ENCODE results near the gene SH3RF2.
"Not testable (repeated sequence)": the region's sequence is repeated elsewhere in the genome, so short reads cannot be mapped to it uniquely, and the experiment has no call there.

SH3RF2 gene

GRCh38 chr5:145936401-145937131, at the start of gene SH3RF2:
SH3RF2 (plus strand) TSS chr5:145936578; CDS start chr5:145937929, 1,351 bp downstream.
- in situ Hi-C loops (cut with MboI; ENCODE audit: low sequenced_read_pairs, unreplicated experiment) = no loop called here
- peak; percentile 22 for DNase-seq (ENCODE audit: low spot score)
- TF ChIP-seq CTCF (IDR thresholded peaks at IDR 0.05; ENCODE audit: borderline replicate concordance, control extremely low read depth, extremely low read depth, insufficient read depth, missing control alignments) = no peak

GRCh38 chr5:145887217-145887616, 49.2 kb upstream of the SH3RF2 start:
- in situ Hi-C loops (cut with MboI; ENCODE audit: low sequenced_read_pairs, unreplicated experiment) = no loop called here
- DNase-seq (ENCODE audit: low spot score) = no peak
- no peak for TF ChIP-seq CTCF (IDR thresholded peaks at IDR 0.05; ENCODE audit: borderline replicate concordance, control extremely low read depth, extremely low read depth, insufficient read depth, missing control alignments)

- in situ Hi-C loops (cut with MboI; ENCODE audit: low sequenced_read_pairs, unreplicated experiment) = no loop called here
- peak; percentile 17 for DNase-seq (ENCODE audit: low spot score)
- TF ChIP-seq CTCF (IDR thresholded peaks at IDR 0.05; ENCODE audit: borderline replicate concordance, control extremely low read depth, extremely low read depth, insufficient read depth, missing control alignments) = peak; percentile 30
These were observed 48.3 kb upstream of the SH3RF2 start for GRCh38 chr5:145887976-145888574.

- in situ Hi-C loops (cut with MboI; ENCODE audit: low sequenced_read_pairs, unreplicated experiment) = no loop called here
- no peak for TF ChIP-seq CTCF (IDR thresholded peaks at IDR 0.05; ENCODE audit: borderline replicate concordance, control extremely low read depth, extremely low read depth, insufficient read depth, missing control alignments)
- no peak for DNase-seq (ENCODE audit: low spot score)
These were observed 46.8 kb upstream of the SH3RF2 start for GRCh38 chr5:145889611-145890010.

GRCh38 chr5:145891378-145891777, 45.0 kb upstream of the SH3RF2 start:
- DNase-seq (ENCODE audit: low spot score); in situ Hi-C loops (cut with MboI; ENCODE audit: low sequenced_read_pairs, unreplicated experiment): not testable (repeated sequence)

GRCh38 chr5:145898171-145898570, 38.2 kb upstream of the SH3RF2 start:
- in situ Hi-C loops (cut with MboI; ENCODE audit: low sequenced_read_pairs, unreplicated experiment) = no loop called here
- TF ChIP-seq CTCF (IDR thresholded peaks at IDR 0.05; ENCODE audit: borderline replicate concordance, control extremely low read depth, extremely low read depth, insufficient read depth, missing control alignments) = no peak
- DNase-seq (ENCODE audit: low spot score) = no peak

- DNase-seq (ENCODE audit: low spot score) = no peak
- no peak for TF ChIP-seq CTCF (IDR thresholded peaks at IDR 0.05; ENCODE audit: borderline replicate concordance, control extremely low read depth, extremely low read depth, insufficient read depth, missing control alignments)
- in situ Hi-C loops (cut with MboI; ENCODE audit: low sequenced_read_pairs, unreplicated experiment) = no loop called here
These were observed 34.0 kb upstream of the SH3RF2 start for GRCh38 chr5:145902421-145902820.

Data from GM13976 (cell line).